Endothelial cell of umbilical vein (primary cell): ENCODE data around the gene PAEP. TPM values are rescaled to one million over a fixed set of nuclear protein-coding genes. Genes with fewer than 3 reads are reported as not detected.

Source experiments
- BruUV-seq: library from RNA; stranded (reverse); fragments of 400-500 nt; replicated peaks from 2 replicates; lab custom pipeline; 2021; lab: Mats Ljungman, UMichigan
- CTCF ChIA-PET: fragments of 300-600, 350-600 bp; sonication (Branson Sonifier 250); formaldehyde crosslinking; loops from one replicate; lab custom pipeline; 2021; ENCODE audit warnings: antibody characterized with exemption, inconsistent platforms; lab: Charles Lee
- POLR2A ChIA-PET: fragments of 300-600, 350-600 bp; sonication (Branson Sonifier 250); formaldehyde crosslinking; loops from one replicate; lab custom pipeline; 2021; ENCODE audit warnings: antibody characterized with exemption, inconsistent platforms; lab: Charles Lee
- DNase-seq: peaks from one replicate; pipeline ENCODE4 v3.0.0-alpha.2; 2011; ENCODE audit warnings: low read depth, low spot score
- FAIRE-seq: peaks from 2 replicates; lab custom pipeline; 2011; peaks lifted over from hg19 to GRCh38; lab: Jason Lieb, UNC
- H2AFZ ChIP-seq: 2 replicates; pipeline ENCODE4 v1.6.0; 2012; ENCODE audit warnings: low read depth, low read length, control low read depth, inconsistent platforms
- H3K27ac ChIP-seq: 2 replicates; pipeline ENCODE4 v1.5.1; 2011; ENCODE audit warnings: low read depth, mild to moderate bottlenecking, control low read depth, low read length, moderate library complexity; ENCODE audit not compliant: insufficient read depth
- H3K27me3 ChIP-seq, 2 experiments: 2 replicates each; pipeline versions ENCODE4 v1.6.0 to v1.6.1; 2011; ENCODE audit warnings: low read length in 2 of 2, mixed read lengths in 1 of 2; ENCODE audit not compliant: control insufficient read depth in 2 of 2, insufficient read depth in 2 of 2
- H3K36me3 ChIP-seq, 2 experiments: 2 replicates in 1 of 2; 3 replicates in 1 of 2; pipeline ENCODE4 v1.5.1; 2011; ENCODE audit warnings: low read length in 2 of 2, mild to moderate bottlenecking in 1 of 2, moderate library complexity in 1 of 2; ENCODE audit not compliant: control insufficient read depth in 2 of 2, insufficient read depth in 2 of 2; ENCODE audit errors: extremely low read depth in 1 of 2
- H3K4me1 ChIP-seq: 3 replicates; pipeline ENCODE4 v1.5.1; 2011; ENCODE audit warnings: mild to moderate bottlenecking, low read length; ENCODE audit not compliant: control insufficient read depth, insufficient read depth; ENCODE audit errors: extremely low read depth
- H3K4me2 ChIP-seq: 2 replicates; pipeline ENCODE4 v1.6.1; 2011; ENCODE audit warnings: low read length, control low read depth, mixed read lengths; ENCODE audit not compliant: insufficient read depth
- H3K4me3 ChIP-seq, 3 experiments: fragments of 200-600 bp in 1 of 3; sonication (generic), shearing (Covaris generic) in 1 of 3; replicated peaks in 1 of 3; 2 replicates each; pipeline ENCODE4 v1.5.1; 2011 to 2016; ENCODE audit warnings: control low read depth in 3 of 3, low read length in 3 of 3, mild to moderate bottlenecking in 2 of 3, inconsistent platforms in 1 of 3, low read depth in 1 of 3, moderate library complexity in 1 of 3; ENCODE audit not compliant: insufficient read depth in 1 of 3
- H3K79me2 ChIP-seq: 2 replicates; pipeline ENCODE4 v1.6.0; 2012; ENCODE audit warnings: low read length, inconsistent platforms; ENCODE audit not compliant: control insufficient read depth, insufficient read depth
- H3K9ac ChIP-seq: replicated peaks from 2 replicates; pipeline ENCODE3; 2011; ENCODE audit warnings: low read length, control low read depth; ENCODE audit not compliant: insufficient read depth; ENCODE audit errors: extremely low read depth
- H3K9me1 ChIP-seq: replicated peaks from 3 replicates; pipeline ENCODE4 v1.6.0; 2011; ENCODE audit warnings: mild to moderate bottlenecking, low read length; ENCODE audit not compliant: control insufficient read depth, insufficient read depth; ENCODE audit errors: extremely low read depth
- H3K9me3 ChIP-seq: replicated peaks from 2 replicates; pipeline ENCODE4 v1.5.1; 2012; ENCODE audit warnings: low read length, inconsistent platforms; ENCODE audit not compliant: control insufficient read depth, insufficient read depth
- H4K20me1 ChIP-seq: replicated peaks from 2 replicates; pipeline ENCODE3; 2011; ENCODE audit warnings: mild to moderate bottlenecking, low read length; ENCODE audit not compliant: control insufficient read depth, insufficient read depth; ENCODE audit errors: extremely low read depth
- EZH2 ChIP-seq: IDR thresholded peaks from 2 replicates; pipeline ENCODE4 v1.6.1; 2012; ENCODE audit warnings: borderline replicate concordance, low read depth, mild to moderate bottlenecking, moderate library complexity, low read length, inconsistent platforms; ENCODE audit not compliant: severe bottlenecking
- FOS ChIP-seq: IDR thresholded peaks from 2 replicates; pipeline ENCODE4 v1.6.1; 2011; ENCODE audit warnings: mild to moderate bottlenecking, low read length, moderate library complexity, borderline replicate concordance; ENCODE audit not compliant: insufficient read depth
- GATA2 ChIP-seq: IDR thresholded peaks from 2 replicates; pipeline ENCODE4 v1.7.0; 2011; ENCODE audit warnings: low read depth, mild to moderate bottlenecking, moderate library complexity, mixed read lengths, low read length; ENCODE audit not compliant: insufficient read length, insufficient read depth
- JUN ChIP-seq: IDR thresholded peaks from 2 replicates; pipeline ENCODE4 v1.6.1; 2011; ENCODE audit warnings: borderline replicate concordance, low read depth; ENCODE audit not compliant: insufficient read length, insufficient read depth
- MYC ChIP-seq: IDR thresholded peaks from one replicate; pipeline ENCODE4 v1.6.1; 2011; ENCODE audit warnings: mild to moderate bottlenecking, low read depth, low read length
- POLR2A ChIP-seq: IDR thresholded peaks from 2 replicates; pipeline ENCODE4 v1.6.1; 2012; ENCODE audit warnings: low read depth, mild to moderate bottlenecking, control low read depth, low read length
- POLR2AphosphoS5 ChIP-seq: IDR thresholded peaks from 2 replicates; pipeline ENCODE4 v1.6.1; 2012; ENCODE audit warnings: low read depth, mild to moderate bottlenecking, control low read depth, low read length, moderate library complexity; ENCODE audit not compliant: insufficient read depth
- dilution Hi-C: fragments of 300-500 bp; cut with MboI; formaldehyde crosslinking; loops from one replicate; pipeline ENCODE4 v1.15.0; 2019; ENCODE audit warnings: low sequenced_read_pairs; ENCODE audit not compliant: extremely low pct_ligation_motif_present
- intact Hi-C: fragments of 100-400 bp; cut with micrococcal nuclease; formaldehyde crosslinking; loops from one replicate; pipeline ENCODE4 v1.10.0; 2022
- polyA plus RNA-seq, 4 experiments: library from polyadenylated mRNA; depleted of rRNA in 3 of 4; stranded (reverse) in 3 of 4; unstranded in 1 of 4; fragments of >200 nt; gene quantifications; 2 replicates each; pipeline versions ENCODE4 v1.2.1 to v1.2.3, GENCODE V29; 2011 to 2012; ENCODE audit warnings: missing spikeins in 1 of 4
- total RNA-seq: library from RNA; stranded (reverse); gene quantifications from 2 replicates; pipeline ENCODE4 v1.2.3, GENCODE V29; 2021
- TF ChIP-seq, protein P1 (sequence below): IDR thresholded peaks from 2 replicates; pipeline ENCODE4 v1.6.1; 2011; ENCODE audit not compliant: insufficient read depth, insufficient read length
- TF ChIP-seq, protein P2 (sequence below), 2 donors: IDR thresholded peaks; 1 replicate in 1 of 2; 2 replicates in 1 of 2; pipeline ENCODE4 v1.5.1; 2011; ENCODE audit warnings: low read length in 2 of 2, mild to moderate bottlenecking in 2 of 2, moderate library complexity in 2 of 2, control low read depth in 1 of 2, inconsistent platforms in 1 of 2, low read depth in 1 of 2; ENCODE audit not compliant: insufficient read depth in 1 of 2; ENCODE audit errors: extremely low read depth in 1 of 2

The PAEP gene
- total and polyA plus RNA-seq, 2 donors (not counting 3 experiments of a cell fraction or from before 2014, with no cell fraction given) = not detected

DNA sequence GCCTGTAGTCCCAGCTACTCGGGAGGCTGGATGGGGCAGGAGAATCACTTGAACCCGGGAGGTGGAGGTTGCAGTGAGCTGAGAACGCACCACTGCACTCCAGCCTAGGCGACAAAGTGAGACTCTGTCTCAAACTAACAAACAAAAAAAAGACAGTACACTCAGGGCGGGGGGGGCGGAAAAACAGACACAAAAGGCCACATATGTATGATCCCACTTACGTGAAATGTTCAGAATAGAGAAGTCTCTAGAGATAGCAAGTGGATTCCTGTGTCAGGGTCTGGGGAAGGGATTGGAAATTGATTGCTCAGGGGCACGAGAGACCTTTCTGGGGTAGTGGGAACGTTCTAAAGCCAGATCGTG, 49.3 kb upstream of the PAEP start:
- H3K4me3 ChIP-seq = no peak overlapping the region
- H3K36me3 ChIP-seq = no peaks in the 10 kb centered on the region
- H4K20me1 ChIP-seq = no peaks in the 10 kb centered on the region
- no peaks in the 10 kb centered on the region for H3K9me1 ChIP-seq
- intact Hi-C loops = no loop called here
- TF ChIP-seq JUN = no peak
- TF ChIP-seq POLR2A = no peak
- TF ChIP-seq EZH2 = no peak
- TF ChIP-seq GATA2 = no peak
- TF ChIP-seq, protein P1, sequence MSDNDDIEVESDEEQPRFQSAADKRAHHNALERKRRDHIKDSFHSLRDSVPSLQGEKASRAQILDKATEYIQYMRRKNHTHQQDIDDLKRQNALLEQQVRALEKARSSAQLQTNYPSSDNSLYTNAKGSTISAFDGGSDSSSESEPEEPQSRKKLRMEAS = no peak
- no peak for TF ChIP-seq MYC
- no peak for TF ChIP-seq POLR2AphosphoS5
- TF ChIP-seq, protein P2, sequence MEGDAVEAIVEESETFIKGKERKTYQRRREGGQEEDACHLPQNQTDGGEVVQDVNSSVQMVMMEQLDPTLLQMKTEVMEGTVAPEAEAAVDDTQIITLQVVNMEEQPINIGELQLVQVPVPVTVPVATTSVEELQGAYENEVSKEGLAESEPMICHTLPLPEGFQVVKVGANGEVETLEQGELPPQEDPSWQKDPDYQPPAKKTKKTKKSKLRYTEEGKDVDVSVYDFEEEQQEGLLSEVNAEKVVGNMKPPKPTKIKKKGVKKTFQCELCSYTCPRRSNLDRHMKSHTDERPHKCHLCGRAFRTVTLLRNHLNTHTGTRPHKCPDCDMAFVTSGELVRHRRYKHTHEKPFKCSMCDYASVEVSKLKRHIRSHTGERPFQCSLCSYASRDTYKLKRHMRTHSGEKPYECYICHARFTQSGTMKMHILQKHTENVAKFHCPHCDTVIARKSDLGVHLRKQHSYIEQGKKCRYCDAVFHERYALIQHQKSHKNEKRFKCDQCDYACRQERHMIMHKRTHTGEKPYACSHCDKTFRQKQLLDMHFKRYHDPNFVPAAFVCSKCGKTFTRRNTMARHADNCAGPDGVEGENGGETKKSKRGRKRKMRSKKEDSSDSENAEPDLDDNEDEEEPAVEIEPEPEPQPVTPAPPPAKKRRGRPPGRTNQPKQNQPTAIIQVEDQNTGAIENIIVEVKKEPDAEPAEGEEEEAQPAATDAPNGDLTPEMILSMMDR (IDR thresholded peaks at IDR 0.05; ENCODE audit: extremely low read depth in 1 of 2, insufficient read depth in 1 of 2, low read depth in 1 of 2, low read length in 2 of 2) = no peak
- no peak for TF ChIP-seq FOS
- H3K27ac ChIP-seq = no peak overlapping the region
- BruUV-seq = no TSS peak
- ChIA-PET CTCF (interaction anchor here (1.0 kb wide), 1 partner anchor 8 kb away, joined by 5 read pairs; no protein-coding TSS in a partner anchor), POLR2A (no interaction called here)
- no peaks in the 10 kb centered on the region for H3K27me3 ChIP-seq
- H2AFZ ChIP-seq = no peak overlapping the region
- no peaks in the 10 kb centered on the region for H3K9me3 ChIP-seq
- FAIRE-seq = no peak
- no peak overlapping the region for H3K9ac ChIP-seq
- H3K4me2 ChIP-seq = no peak overlapping the region
- dilution Hi-C loops = no loop called here
- H3K79me2 ChIP-seq = no peaks in the 10 kb centered on the region
- H3K4me1 ChIP-seq = peaks cover 13% of the 10 kb centered on the region
- DNase-seq = no peak
